OCI-LY3 (cell line): ENCODE results near the gene CTSO.

Source experiments
- EZH2phosphoT487 ChIP-seq: fragments of 200-600 bp; shearing (Covaris generic); IDR thresholded peaks from 2 replicates; pipeline ENCODE4 v1.6.1; 2018; ENCODE audit warnings: antibody characterized with exemption, mixed run types, low read depth
- TF ChIP-seq, protein P1 (sequence below): fragments of 200-600, 300-600 bp; sonication (generic); IDR thresholded peaks from 2 replicates; pipeline ENCODE4 v1.5.1; 2014; ENCODE audit warnings: antibody characterized with exemption, low read length, low read depth

- TF ChIP-seq, protein P1, sequence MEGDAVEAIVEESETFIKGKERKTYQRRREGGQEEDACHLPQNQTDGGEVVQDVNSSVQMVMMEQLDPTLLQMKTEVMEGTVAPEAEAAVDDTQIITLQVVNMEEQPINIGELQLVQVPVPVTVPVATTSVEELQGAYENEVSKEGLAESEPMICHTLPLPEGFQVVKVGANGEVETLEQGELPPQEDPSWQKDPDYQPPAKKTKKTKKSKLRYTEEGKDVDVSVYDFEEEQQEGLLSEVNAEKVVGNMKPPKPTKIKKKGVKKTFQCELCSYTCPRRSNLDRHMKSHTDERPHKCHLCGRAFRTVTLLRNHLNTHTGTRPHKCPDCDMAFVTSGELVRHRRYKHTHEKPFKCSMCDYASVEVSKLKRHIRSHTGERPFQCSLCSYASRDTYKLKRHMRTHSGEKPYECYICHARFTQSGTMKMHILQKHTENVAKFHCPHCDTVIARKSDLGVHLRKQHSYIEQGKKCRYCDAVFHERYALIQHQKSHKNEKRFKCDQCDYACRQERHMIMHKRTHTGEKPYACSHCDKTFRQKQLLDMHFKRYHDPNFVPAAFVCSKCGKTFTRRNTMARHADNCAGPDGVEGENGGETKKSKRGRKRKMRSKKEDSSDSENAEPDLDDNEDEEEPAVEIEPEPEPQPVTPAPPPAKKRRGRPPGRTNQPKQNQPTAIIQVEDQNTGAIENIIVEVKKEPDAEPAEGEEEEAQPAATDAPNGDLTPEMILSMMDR, result no peak
- no peak for TF ChIP-seq EZH2phosphoT487
Measured at GRCh38 chr4:155901013-155901412, 52.7 kb downstream of the CTSO start.
